ENCODE data around the gene NCAPD2. TPM values are rescaled to one million over a fixed set of nuclear protein-coding genes. Genes with fewer than 3 reads are reported as not detected.

Gene NCAPD2
- total and polyA plus RNA-seq, 2 donors (not counting 1 experiment from before 2014, with no cell fraction given), result 19.9 to 42.1 TPM

GRCh38 chr12:6444704-6445688 is 48.9 kb upstream of the NCAPD2 start, which contains the start of gene CD27:
Gene CD27 (plus strand): TSS chr12:6444955. CDS start chr12:6445096, 141 bp downstream.
- intact Hi-C loops (cut with micrococcal nuclease), result loop anchor here (1.0 kb wide), 2 partner anchors 7 to 12 kb away; partner anchors contain the start of gene TAPBPL
- no peaks in the 10 kb centered on the region for H3K27me3 Mint-ChIP-seq
- TF ChIP-seq, protein P1, sequence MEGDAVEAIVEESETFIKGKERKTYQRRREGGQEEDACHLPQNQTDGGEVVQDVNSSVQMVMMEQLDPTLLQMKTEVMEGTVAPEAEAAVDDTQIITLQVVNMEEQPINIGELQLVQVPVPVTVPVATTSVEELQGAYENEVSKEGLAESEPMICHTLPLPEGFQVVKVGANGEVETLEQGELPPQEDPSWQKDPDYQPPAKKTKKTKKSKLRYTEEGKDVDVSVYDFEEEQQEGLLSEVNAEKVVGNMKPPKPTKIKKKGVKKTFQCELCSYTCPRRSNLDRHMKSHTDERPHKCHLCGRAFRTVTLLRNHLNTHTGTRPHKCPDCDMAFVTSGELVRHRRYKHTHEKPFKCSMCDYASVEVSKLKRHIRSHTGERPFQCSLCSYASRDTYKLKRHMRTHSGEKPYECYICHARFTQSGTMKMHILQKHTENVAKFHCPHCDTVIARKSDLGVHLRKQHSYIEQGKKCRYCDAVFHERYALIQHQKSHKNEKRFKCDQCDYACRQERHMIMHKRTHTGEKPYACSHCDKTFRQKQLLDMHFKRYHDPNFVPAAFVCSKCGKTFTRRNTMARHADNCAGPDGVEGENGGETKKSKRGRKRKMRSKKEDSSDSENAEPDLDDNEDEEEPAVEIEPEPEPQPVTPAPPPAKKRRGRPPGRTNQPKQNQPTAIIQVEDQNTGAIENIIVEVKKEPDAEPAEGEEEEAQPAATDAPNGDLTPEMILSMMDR (IDR thresholded peaks at IDR 0.05), result no peak
- TF ChIP-seq EZH2 (IDR thresholded peaks at IDR 0.05; ENCODE audit: borderline replicate concordance, insufficient read depth, low read depth, low read length, poor library complexity, severe bottlenecking), result no peak
- peaks cover 64% of the 10 kb centered on the region for H3K4me1 Mint-ChIP-seq
- H3K9me3 Mint-ChIP-seq (ENCODE audit: insufficient read depth), result no peaks in the 10 kb centered on the region
- H3K4me3 Mint-ChIP-seq, result peak within 1 kb of the TSS; percentile 92
- Histone ChIP-seq H3K9ac (ENCODE audit: low read length) (peak within 1 kb of the TSS; percentile 70), H3K4me3 (ENCODE audit: control extremely low read depth in 1 of 5, extremely low read depth in 1 of 5, insufficient read depth in 1 of 5, low read depth in 2 of 5, low read length in 4 of 5) (peak within 1 kb of the TSS in 4 of 5 experiments; percentile 39 to 72 (median 62)), H3K4me1 (ENCODE audit: control insufficient read depth in 2 of 2, insufficient read depth in 2 of 2, low read length in 2 of 2) (peaks cover 44 to 59% of the 10 kb centered on the region in 2 donors), H4K20me1 (ENCODE audit: control insufficient read depth, insufficient read depth, low read length, poor library complexity, severe bottlenecking) (no peaks in the 10 kb centered on the region), H3K4me2 (replicated peaks; ENCODE audit: low read depth, low read length, poor library complexity, severe bottlenecking) (peak within 1 kb of the TSS; percentile 73), H3K79me2 (ENCODE audit: control insufficient read depth, insufficient read depth, low read length) (peaks cover 26% of the 10 kb centered on the region), H3K9me3 (ENCODE audit: control extremely low read depth in 1 of 3, control insufficient read depth in 2 of 3, insufficient read depth in 1 of 3, low read length in 2 of 3) (no peaks in the 10 kb centered on the region), H3K36me3 (replicated peaks in 1 of 2; ENCODE audit: control extremely low read depth in 1 of 2, control insufficient read depth in 1 of 2, extremely low read depth in 1 of 2, insufficient read depth in 2 of 2, low read length in 1 of 2) (peaks cover 0 to 3% of the 10 kb centered on the region in 2 experiments), H3K27me3 (replicated peaks in 1 of 4; ENCODE audit: control extremely low read depth in 1 of 4, control insufficient read depth in 3 of 4, insufficient read depth in 4 of 4, low read length in 3 of 4) (no peaks in the 10 kb centered on the region), H3K27ac (ENCODE audit: low read length in 2 of 2) (peak within 1 kb of the TSS; percentile 62 to 78), H2AFZ (ENCODE audit: insufficient read depth, low read depth, low read length, poor library complexity, severe bottlenecking) (peak within 1 kb of the TSS; percentile 60)
- WGBS (ENCODE audit: insufficient coverage), result 68% methylated on average over 10 of the region's 16 CpGs
- H3K27ac Mint-ChIP-seq, result peak within 1 kb of the TSS; percentile 92
- DNase-seq, result no peak
- CTCF ChIA-PET, result interaction anchor here (1.2 to 7.9 kb wide), 5 partner anchors 18 to 93 kb away, joined by 3 to 115 read pairs (median 10); partner anchors contain the start of genes MRPL51 and VAMP1
- peak; percentile 48 for ATAC-seq (ENCODE audit: low read depth)
- POLR2A ChIA-PET, result interaction anchor here (0.9 to 6.9 kb wide), 8 partner anchors 12 to 90 kb away, joined by 3 to 66 read pairs (median 12); partner anchors contain the start of genes GAPDH, MRPL51 and VAMP1

Measured in B cell (primary cell).